GM12878 (cell line): ENCODE measurements around the gene EPHB1. TPM values are rescaled to one million over a fixed set of nuclear protein-coding genes. Genes with fewer than 3 reads are reported as not detected.

ENCODE experiments used
- ATAC-seq: fragments of 200-7000 bp; cut with Tn5 transposase; 3 replicates; pipeline ENCODE4 v1.9.1; 2020; ENCODE audit warnings: mild to moderate bottlenecking, moderate library complexity
- BruUV-seq: library from RNA; stranded (reverse); fragments of 400-500 nt; replicated peaks from 2 replicates; lab custom pipeline; 2021; lab: Mats Ljungman, UMichigan
- CTCF ChIA-PET: fragments of 300-600 bp; sonication (Branson Sonifier 250); formaldehyde crosslinking; extraction: SDS; loops from one replicate; lab custom pipeline; 2021; ENCODE audit warnings: inconsistent platforms; lab: Yijun Ruan, JAX
- POLR2A ChIA-PET: fragments of 350-600 bp; formaldehyde crosslinking; extraction: SDS; loops from one replicate; lab custom pipeline; 2021; ENCODE audit warnings: inconsistent platforms; lab: Charles Lee
- RAD21 ChIA-PET: fragments of 300-600 bp; sonication (Branson Sonifier 250); formaldehyde crosslinking; loops from one replicate; lab custom pipeline; 2023; ENCODE audit warnings: antibody characterized with exemption; ENCODE audit not compliant: unreplicated experiment; lab: Charles Lee
- SMC1A ChIA-PET: fragments of 300-600 bp; sonication (Branson Sonifier 250); formaldehyde crosslinking; loops from one replicate; lab custom pipeline; 2023; ENCODE audit not compliant: unreplicated experiment, uncharacterized antibody; lab: Charles Lee
- DNase-seq: peaks from one replicate; pipeline ENCODE4 v3.0.0-alpha.2; 2011; ENCODE audit warnings: low read depth, low spot score
- FAIRE-seq: peaks from 3 replicates; lab custom pipeline; 2011; peaks lifted over from hg19 to GRCh38; lab: Jason Lieb, UNC
- H2AFZ ChIP-seq: 2 replicates; pipeline ENCODE4 v1.6.0; 2011; ENCODE audit warnings: low read depth, low read length, control low read depth; ENCODE audit not compliant: control insufficient read depth
- H3K27ac ChIP-seq: 2 replicates; pipeline ENCODE4 v1.5.1; 2011; ENCODE audit warnings: control low read depth; ENCODE audit not compliant: control insufficient read depth, insufficient read depth
- H3K27me3 ChIP-seq, 2 experiments: replicated peaks in 1 of 2; 2 replicates each; pipeline versions ENCODE4 v1.6.0 to v1.6.1; 2011; ENCODE audit warnings: low read length in 1 of 2; ENCODE audit not compliant: control insufficient read depth in 2 of 2, insufficient read depth in 2 of 2
- H3K36me3 ChIP-seq, 2 experiments: 2 replicates each; pipeline ENCODE4 v1.5.1; 2011; ENCODE audit warnings: low read length in 1 of 2; ENCODE audit not compliant: control insufficient read depth in 2 of 2, insufficient read depth in 2 of 2
- H3K4me1 ChIP-seq: 2 replicates; pipeline ENCODE4 v1.6.1; 2011; ENCODE audit warnings: mild to moderate bottlenecking, low read length, moderate library complexity, mixed read lengths; ENCODE audit not compliant: control insufficient read depth, insufficient read depth
- H3K4me2 ChIP-seq: 2 replicates; pipeline ENCODE4 v1.6.0; 2011; ENCODE audit warnings: control low read depth; ENCODE audit not compliant: control insufficient read depth, insufficient read depth
- H3K4me3 ChIP-seq: fragments of 200-600 bp; sonication (generic); 2 replicates; pipeline ENCODE4 v1.5.1; 2016
- H3K79me2 ChIP-seq: 2 replicates; pipeline ENCODE4 v1.6.0; 2011; ENCODE audit warnings: low read length; ENCODE audit not compliant: control insufficient read depth, insufficient read depth
- H3K9ac ChIP-seq: 2 replicates; pipeline ENCODE4 v1.8.0; 2011; ENCODE audit warnings: low read length, control low read depth, mixed read lengths; ENCODE audit not compliant: control insufficient read depth, insufficient read depth
- H3K9me3 ChIP-seq: replicated peaks from 3 replicates; pipeline ENCODE4 v1.5.1; 2011; ENCODE audit warnings: mild to moderate bottlenecking, low read length; ENCODE audit not compliant: control insufficient read depth, insufficient read depth
- H4K20me1 ChIP-seq: 2 replicates; pipeline ENCODE4 v1.6.0; 2011; ENCODE audit not compliant: control insufficient read depth, insufficient read depth
- JUND ChIP-seq: IDR thresholded peaks from 2 replicates; pipeline ENCODE4 v1.6.1; 2012; ENCODE audit warnings: low read depth, mild to moderate bottlenecking, low read length, improper control_type of control experiment, moderate library complexity
- LARP7 ChIP-seq: fragments of 450-650 bp; IDR thresholded peaks from 2 replicates; pipeline ENCODE4 v1.6.1; 2017; ENCODE audit warnings: mild to moderate bottlenecking
- RCOR1 ChIP-seq: conservative IDR thresholded peaks from 2 replicates; pipeline ENCODE4 v1.6.1; 2012; ENCODE audit warnings: low read depth, low read length, improper control_type of control experiment
- SPI1 ChIP-seq: IDR thresholded peaks from 2 replicates; pipeline ENCODE4 v1.6.1; 2011; ENCODE audit warnings: low read depth, mild to moderate bottlenecking, low read length, moderate library complexity, borderline replicate concordance; ENCODE audit not compliant: insufficient read depth
- WGBS: methylation state at CpG from one replicate; pipeline ENCODE4 v1.1.6; 2016; ENCODE audit warnings: low lambda C conversion rate; ENCODE audit not compliant: insufficient replicate concordance, insufficient coverage; ENCODE audit errors: missing lambda C conversion rate; 5-methylcytosine and 5-hydroxymethylcytosine counted together
- in situ Hi-C: fragments of 300-500 bp; cut with MboI; formaldehyde crosslinking; loops from 9 replicates; pipeline ENCODE4 v1.14.3; 2018; ENCODE audit warnings: mixed read lengths
- intact Hi-C: fragments of 100-400 bp; cut with micrococcal nuclease; formaldehyde crosslinking; loops from one replicate; pipeline ENCODE4 v1.14.2; 2022; ENCODE audit not compliant: unreplicated experiment
- polyA plus RNA-seq, 11 experiments: library from polyadenylated mRNA; depleted of rRNA in 4 of 11; unstranded in 6 of 11; stranded (reverse) in 5 of 11; fragments of >200 nt; fragmentation: Nextera tagmentation in 4 of 11; fragmentation: Illumina TruSeq in 1 of 11; extraction: Ambion mirVana in 4 of 11; extraction: Trizol in 1 of 11; gene quantifications; 1 replicate in 1 of 11; 2 replicates in 10 of 11; pipeline versions ENCODE4 v1.2.1 to v1.2.3, GENCODE V29; 2011 to 2016; ENCODE audit warnings: inconsistent platforms in 2 of 11, missing spikeins in 2 of 11, low read depth in 1 of 11
- total RNA-seq, 4 experiments: library from RNA; depleted of rRNA in 3 of 4; stranded (reverse); fragments of >200 nt in 3 of 4; fragmentation: Illumina TruSeq in 1 of 4; extraction: Trizol in 1 of 4; gene quantifications; 2 replicates each; pipeline versions ENCODE4 v1.2.1 to v1.2.3, GENCODE V29; 2013 to 2021
- TF ChIP-seq, protein P1 (sequence below): IDR thresholded peaks from 2 replicates; pipeline ENCODE4 v1.6.1; 2011; ENCODE audit warnings: borderline replicate concordance, low read depth, mild to moderate bottlenecking, moderate library complexity, low read length; ENCODE audit not compliant: insufficient read depth, poor library complexity, severe bottlenecking
- TF ChIP-seq, protein P2 (sequence below): fragments of 450-650 bp; IDR thresholded peaks from 2 replicates; pipeline ENCODE4 v1.6.1; 2017; ENCODE audit warnings: mild to moderate bottlenecking, low read depth, inconsistent platforms; ENCODE audit not compliant: poor library complexity, severe bottlenecking

EPHB1 gene
- total and polyA plus RNA-seq, 10 of the 15 experiments (the other 5 are each of a cell fraction or from before 2014, with no cell fraction given), result 0.33 to 23.8 (median 1.2) TPM

DNA sequence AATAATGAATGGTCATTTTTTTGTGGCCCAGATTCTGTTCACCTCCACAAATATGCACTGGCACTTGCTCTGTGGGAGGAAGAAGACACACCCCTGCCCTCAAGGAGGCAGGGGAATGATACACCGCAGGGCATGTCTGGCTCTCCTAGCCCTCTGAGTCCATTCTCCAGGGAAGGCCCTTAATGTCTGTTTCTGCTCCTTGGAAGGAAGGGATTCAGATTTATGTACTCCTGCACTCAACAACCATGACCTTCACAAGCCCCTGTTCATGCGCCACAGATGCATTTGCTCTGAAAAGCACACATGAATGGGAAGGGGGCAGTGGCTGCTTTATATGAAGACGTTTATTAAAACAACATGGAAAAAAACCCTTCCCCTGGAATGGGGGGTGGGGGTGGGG, 333.8 kb downstream of the EPHB1 start:
- no peaks in the 10 kb centered on the region for H4K20me1 ChIP-seq
- H3K4me1 ChIP-seq, result no peaks in the 10 kb centered on the region
- DNase-seq (no peak), FAIRE-seq (no peak), ATAC-seq (no peak)
- RAD21 ChIA-PET, result no interaction called here
- intact Hi-C loops (no loop called here), in situ Hi-C loops (no loop called here)
- no peak overlapping the region for H3K4me3 ChIP-seq
- H3K27ac ChIP-seq, result no peak overlapping the region
- TF ChIP-seq LARP7 (no peak), JUND (no peak), SPI1 (no peak), RCOR1 (no peak)
- TF ChIP-seq, protein P1, sequence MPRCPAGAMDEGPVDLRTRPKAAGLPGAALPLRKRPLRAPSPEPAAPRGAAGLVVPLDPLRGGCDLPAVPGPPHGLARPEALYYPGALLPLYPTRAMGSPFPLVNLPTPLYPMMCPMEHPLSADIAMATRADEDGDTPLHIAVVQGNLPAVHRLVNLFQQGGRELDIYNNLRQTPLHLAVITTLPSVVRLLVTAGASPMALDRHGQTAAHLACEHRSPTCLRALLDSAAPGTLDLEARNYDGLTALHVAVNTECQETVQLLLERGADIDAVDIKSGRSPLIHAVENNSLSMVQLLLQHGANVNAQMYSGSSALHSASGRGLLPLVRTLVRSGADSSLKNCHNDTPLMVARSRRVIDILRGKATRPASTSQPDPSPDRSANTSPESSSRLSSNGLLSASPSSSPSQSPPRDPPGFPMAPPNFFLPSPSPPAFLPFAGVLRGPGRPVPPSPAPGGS, result no peak
- TF ChIP-seq, protein P2, sequence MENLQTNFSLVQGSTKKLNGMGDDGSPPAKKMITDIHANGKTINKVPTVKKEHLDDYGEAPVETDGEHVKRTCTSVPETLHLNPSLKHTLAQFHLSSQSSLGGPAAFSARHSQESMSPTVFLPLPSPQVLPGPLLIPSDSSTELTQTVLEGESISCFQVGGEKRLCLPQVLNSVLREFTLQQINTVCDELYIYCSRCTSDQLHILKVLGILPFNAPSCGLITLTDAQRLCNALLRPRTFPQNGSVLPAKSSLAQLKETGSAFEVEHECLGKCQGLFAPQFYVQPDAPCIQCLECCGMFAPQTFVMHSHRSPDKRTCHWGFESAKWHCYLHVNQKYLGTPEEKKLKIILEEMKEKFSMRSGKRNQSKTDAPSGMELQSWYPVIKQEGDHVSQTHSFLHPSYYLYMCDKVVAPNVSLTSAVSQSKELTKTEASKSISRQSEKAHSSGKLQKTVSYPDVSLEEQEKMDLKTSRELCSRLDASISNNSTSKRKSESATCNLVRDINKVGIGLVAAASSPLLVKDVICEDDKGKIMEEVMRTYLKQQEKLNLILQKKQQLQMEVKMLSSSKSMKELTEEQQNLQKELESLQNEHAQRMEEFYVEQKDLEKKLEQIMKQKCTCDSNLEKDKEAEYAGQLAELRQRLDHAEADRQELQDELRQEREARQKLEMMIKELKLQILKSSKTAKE, result no peak
- no peak overlapping the region for H3K4me2 ChIP-seq
- no peak overlapping the region for H2AFZ ChIP-seq
- H3K9ac ChIP-seq, result no peak overlapping the region
- no peaks in the 10 kb centered on the region for H3K79me2 ChIP-seq
- 55% methylated on average over 3 of the region's 3 CpGs for WGBS
- no peaks in the 10 kb centered on the region for H3K27me3 ChIP-seq
- CTCF ChIA-PET, result no interaction called here
- SMC1A ChIA-PET, result no interaction called here
- POLR2A ChIA-PET, result interaction anchor here (1.0 kb wide), 1 partner anchor 97 kb away, joined by 3 read pairs; no protein-coding TSS in a partner anchor
- no TSS peak for BruUV-seq
- no peaks in the 10 kb centered on the region for H3K9me3 ChIP-seq
- 0 out of 4 replicates have a peak, but pooled peaks cover 0 to 2% of the 10 kb centered on the region in 2 experiments for H3K36me3 ChIP-seq
